ENCODE results near the gene SYNE1.

The SYNE1 gene

GRCh38 chr6:152301765-152302568, 335.2 kb downstream of the SYNE1 start:
- peak; percentile 93 for DNase-seq

DNA sequence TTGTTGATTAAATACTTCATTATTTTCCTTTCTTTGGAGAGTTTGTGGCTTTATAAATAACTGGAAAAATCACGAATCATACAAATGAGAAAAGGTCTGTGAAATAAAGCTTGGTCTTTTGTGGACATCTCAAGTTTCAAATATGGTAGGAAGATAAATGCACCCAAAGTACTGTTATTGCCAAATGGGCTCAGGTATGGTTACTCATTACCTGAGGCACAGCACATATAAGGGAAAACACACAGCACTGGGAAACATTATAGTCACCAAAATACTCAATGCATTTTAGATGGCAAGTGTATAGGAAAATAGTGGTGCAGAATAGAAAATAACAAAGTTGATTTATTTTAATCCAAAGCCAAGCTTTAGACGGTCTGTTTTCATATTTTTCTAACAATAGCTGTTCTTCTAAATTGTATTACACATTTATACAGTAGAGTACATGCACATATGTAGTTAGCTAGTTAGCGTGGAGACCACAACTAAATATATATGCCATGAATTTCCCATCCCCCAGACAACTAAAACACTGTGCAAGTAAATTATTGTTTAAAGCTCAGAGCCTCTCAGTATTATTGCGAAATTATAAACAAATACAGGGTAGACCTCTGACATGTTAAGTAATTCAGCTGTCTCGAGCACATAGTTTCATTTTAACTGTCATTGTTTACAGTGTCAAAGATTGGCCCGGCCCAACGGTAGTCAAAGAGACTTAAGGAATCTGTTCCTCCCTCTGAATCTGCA, 336.0 kb downstream of the SYNE1 start:
- DNase-seq = no peak

- DNase-seq = no peak
These were observed 336.6 kb downstream of the SYNE1 start for GRCh38 chr6:152300517-152300916.

- no peak for DNase-seq
These were observed 338.1 kb downstream of the SYNE1 start for GRCh38 chr6:152298848-152299735.

DNA sequence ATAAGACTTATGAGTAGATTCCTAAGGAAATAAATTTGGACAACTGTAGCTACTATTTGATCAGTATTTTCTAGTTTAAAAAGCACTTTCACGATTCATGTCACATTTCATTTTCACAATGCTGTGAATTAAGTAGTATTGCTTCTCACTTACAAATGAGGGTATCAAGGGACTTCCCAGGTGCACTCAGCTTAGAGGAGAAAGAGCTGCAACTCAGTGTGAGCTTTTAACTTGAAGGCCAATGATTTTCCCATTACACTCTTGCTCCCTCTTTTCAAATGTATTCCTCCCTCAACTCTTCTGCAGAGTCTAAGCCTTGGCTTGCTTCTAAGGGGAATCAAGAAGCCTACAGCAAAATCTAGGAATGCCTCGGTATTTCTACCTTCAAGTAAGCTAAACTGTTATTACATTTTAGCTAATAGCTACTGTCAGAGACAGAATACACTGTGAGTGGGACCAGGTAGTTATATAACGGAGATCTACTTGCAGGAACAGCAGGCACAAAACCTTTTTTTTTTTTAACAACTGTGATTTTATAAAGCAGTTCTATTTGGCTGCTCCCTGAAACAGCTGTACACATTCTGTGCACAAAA, 339.0 kb downstream of the SYNE1 start:
- no peak for DNase-seq

DNA sequence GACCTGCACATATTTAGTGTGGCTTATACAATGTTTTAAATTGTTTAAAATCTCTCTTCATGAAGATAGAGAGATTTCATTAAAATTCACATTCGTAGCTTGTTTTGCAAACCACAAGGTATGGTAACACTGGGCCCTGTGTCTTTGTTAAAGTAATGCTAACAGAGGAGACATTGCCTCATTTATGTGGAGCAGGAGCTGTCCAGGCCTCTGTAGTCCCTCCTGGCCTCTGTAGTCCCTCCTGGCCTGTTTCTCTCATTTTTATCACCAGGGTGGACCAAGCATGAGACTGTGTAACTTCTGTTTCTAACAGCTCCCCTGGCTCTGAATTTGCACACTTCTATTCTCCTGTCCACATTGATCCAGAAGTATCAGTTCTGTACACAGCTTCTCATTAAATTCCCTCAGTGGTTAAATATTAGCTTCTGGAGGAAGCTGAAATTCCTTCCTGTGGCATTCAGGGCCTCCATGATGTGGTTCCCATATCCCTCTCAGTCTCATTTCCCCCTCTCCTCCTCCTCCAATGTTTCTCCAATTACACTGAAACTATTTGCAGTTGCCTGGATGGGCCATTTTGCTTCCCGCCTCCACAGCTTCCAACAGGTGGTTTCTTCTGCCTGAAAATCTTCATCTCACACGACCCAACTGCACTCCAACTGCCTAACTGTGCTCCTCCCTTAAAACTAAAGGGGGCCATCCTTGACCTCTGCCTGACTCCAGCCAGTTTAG, 340.4 kb downstream of the SYNE1 start:
- DNase-seq = no peak

DNA sequence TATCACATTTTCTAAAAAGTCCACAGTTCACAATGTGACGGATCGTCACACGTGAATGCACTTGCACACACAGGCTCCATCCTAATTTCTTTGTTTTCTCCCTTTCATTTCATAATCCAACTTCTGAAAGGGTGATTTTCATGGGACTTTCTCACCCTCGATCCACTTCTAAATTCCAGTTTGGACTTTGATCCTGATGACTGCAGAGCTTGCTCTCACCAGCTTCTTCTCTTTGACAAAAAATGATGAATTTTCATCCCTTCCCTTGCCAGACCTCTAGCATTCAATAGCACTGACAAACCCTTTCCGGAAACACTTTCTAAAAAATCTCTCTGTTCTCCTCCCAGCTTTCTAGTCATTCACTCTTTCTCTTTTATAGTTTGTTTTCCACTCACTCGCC, 341.2 kb downstream of the SYNE1 start:
- no peak for DNase-seq

- no peak for DNase-seq
These were observed 341.8 kb downstream of the SYNE1 start for GRCh38 chr6:152295346-152295745.

DNA sequence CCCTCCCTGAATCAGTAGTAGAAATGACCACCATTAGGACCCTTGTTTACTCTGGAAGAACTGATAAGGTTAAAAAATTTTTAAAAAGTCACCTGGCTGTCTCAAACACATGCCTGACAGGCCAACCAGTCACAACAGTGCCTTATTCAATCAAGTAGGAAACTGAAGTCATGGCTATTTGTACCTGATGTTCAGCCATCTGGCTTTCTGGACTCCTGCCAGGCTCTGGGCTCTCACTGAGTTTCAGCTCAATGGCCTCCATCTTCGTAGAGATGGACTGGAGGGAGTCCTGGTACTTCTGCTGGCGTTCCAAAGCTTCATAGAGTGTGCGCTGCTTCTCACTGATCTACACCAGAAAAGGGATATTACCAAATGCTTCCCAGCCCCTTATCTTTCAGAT, 343.8 kb downstream of the SYNE1 start:
- DNase-seq = no peak

- DNase-seq = no peak
These were observed 344.6 kb downstream of the SYNE1 start for GRCh38 chr6:152292555-152292954.

GRCh38 chr6:152290693-152291092, 346.5 kb downstream of the SYNE1 start:
- DNase-seq = no peak

GRCh38 chr6:152277826-152278329, 359.3 kb downstream of the SYNE1 start:
- no peak for DNase-seq

DNA sequence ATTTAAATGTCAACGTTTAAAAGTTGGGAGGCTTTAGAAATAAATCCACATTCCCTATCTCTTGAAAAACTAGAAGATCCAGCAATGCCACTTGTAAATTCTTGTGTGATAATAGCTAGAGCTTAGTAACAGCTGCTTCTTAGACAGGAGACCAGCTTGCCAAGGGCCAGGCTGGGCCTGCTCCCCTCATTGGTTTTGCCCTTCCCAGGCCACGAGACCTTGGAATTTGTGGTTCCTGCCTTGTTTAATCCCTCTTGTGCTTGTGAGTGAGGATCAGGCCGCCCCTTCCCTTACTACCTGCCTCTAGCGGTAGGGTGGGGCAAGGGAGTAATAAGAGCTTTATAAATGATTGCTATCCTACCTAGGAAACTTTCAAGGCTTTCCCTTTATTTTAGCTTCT, 363.5 kb downstream of the SYNE1 start:
- DNase-seq = no peak

DNA sequence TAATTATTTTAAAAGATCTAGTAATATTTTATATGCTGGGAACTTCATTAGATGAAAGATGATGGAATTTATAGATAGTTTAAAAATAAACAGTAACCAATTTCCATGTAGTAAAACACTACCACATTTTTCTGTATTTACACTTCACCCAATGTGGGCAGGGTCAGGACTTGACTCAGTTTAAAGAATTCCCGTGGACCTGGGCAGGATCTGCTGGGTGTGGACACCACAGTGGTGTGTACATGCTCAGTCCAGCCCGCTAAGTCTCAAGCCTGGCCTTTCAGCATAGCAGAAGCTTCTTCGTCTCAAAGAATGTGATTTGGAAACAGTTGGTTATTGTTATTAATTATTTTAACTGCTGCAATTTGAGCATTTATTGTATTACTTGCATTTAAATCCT, 364.2 kb downstream of the SYNE1 start:
- no peak for DNase-seq

- no peak for DNase-seq
These were observed 364.7 kb downstream of the SYNE1 start for GRCh38 chr6:152272486-152272885.

- DNase-seq = peak; percentile 56
These were observed 365.2 kb downstream of the SYNE1 start for GRCh38 chr6:152271776-152272464.

GRCh38 chr6:152270301-152270925, 366.7 kb downstream of the SYNE1 start:
- no peak for DNase-seq

- DNase-seq = no peak
These were observed 368.2 kb downstream of the SYNE1 start for GRCh38 chr6:152268846-152269442.

DNA sequence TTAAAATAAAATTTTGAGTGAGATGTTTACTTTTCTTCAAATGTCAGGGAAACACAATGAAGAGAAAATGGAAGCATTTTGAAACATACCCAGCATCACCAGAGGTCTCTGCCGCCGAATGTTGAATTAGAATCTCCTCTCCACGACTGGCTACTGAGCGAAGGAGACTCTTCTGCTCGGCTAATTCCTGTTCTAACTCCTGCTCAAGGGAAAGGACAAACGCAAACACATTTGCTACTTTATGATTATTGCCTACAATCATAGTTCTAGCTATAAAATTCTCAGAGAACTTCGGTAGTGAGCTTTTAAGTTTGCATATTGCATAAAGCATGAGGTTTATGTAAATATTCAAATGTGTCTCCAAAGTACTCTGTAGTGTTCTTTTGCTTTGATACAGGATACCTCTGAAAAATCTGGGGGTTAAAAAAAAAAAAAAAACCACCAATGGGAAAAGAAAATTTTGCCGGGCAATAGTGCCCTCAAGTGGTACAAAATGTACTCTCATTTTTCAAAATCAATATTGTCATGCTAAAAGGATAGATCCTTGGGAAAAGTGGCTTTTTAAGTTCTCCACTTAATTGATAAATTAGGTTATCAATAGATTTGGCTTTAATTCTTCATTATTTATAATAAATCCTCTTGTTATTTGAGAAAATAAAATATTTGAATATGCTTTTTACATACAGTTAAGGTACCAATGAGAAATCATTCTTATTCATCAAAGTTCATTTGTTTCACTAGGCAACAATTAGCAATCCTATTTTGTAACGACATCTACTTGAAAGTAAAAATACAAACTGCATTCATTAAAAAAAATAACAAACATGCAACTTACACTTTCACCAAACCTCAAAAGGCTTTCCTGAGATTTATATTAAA, 369.0 kb downstream of the SYNE1 start:
- DNase-seq = no peak
